GM12874 (cell line): ENCODE data around the gene APPL1.

Experiments
- CTCF ChIP-seq: IDR thresholded peaks from 2 replicates; pipeline ENCODE4 v1.5.1; 2011; ENCODE audit warnings: low read depth, mild to moderate bottlenecking, control low read depth, low read length, moderate library complexity; ENCODE audit not compliant: insufficient read depth

The APPL1 gene

GRCh38 chr3:57275393-57275792 is 47.9 kb downstream of the APPL1 start:
- TF ChIP-seq CTCF: no peak

- no peak for TF ChIP-seq CTCF
Measured at GRCh38 chr3:57278237-57278636, 50.7 kb downstream of the APPL1 start.

- TF ChIP-seq CTCF: no peak
Measured at GRCh38 chr3:57279685-57280084, 52.2 kb downstream of the APPL1 start.

GRCh38 chr3:57281715-57282114 is 54.2 kb downstream of the APPL1 start:
- no peak for TF ChIP-seq CTCF

GRCh38 chr3:57283334-57283733 is 55.8 kb downstream of the APPL1 start:
- TF ChIP-seq CTCF: no peak

- no peak for TF ChIP-seq CTCF
Measured at GRCh38 chr3:57287205-57287604, 59.7 kb downstream of the APPL1 start.

- no peak for TF ChIP-seq CTCF
Measured at GRCh38 chr3:57288403-57288802, 60.9 kb downstream of the APPL1 start.
